ENCODE data around the gene CASK. TPM values are rescaled to one million over a fixed set of nuclear protein-coding genes. Genes with fewer than 3 reads are reported as not detected.

The CASK gene
- total and polyA plus RNA-seq, 2 donors, result 14.9 to 71.2 TPM

GRCh38 chrX:41781500-41781899, 141.9 kb downstream of the CASK start:
- DNase-seq (ENCODE audit: extremely low spot score), result no peak
- no peaks in the 10 kb centered on the region for H3K36me3 ChIP-seq (ENCODE audit: insufficient read depth)
- no peak overlapping the region for H3K4me3 ChIP-seq (ENCODE audit: low read depth, low read length)
- H3K4me1 ChIP-seq (ENCODE audit: insufficient read depth), result no peaks in the 10 kb centered on the region
- 5% methylated on average over 2 of the region's 2 CpGs for WGBS
- H3K27ac ChIP-seq (ENCODE audit: low read depth), result no peak overlapping the region

GRCh38 chrX:41779941-41780340, 143.4 kb downstream of the CASK start:
- no peak for DNase-seq (ENCODE audit: extremely low spot score)
- H3K4me1 ChIP-seq (ENCODE audit: insufficient read depth), result no peaks in the 10 kb centered on the region
- 40% methylated on average over 3 of the region's 3 CpGs for WGBS
- H3K27ac ChIP-seq (ENCODE audit: low read depth), result no peak overlapping the region
- no peaks in the 10 kb centered on the region for H3K36me3 ChIP-seq (ENCODE audit: insufficient read depth)
- H3K4me3 ChIP-seq (ENCODE audit: low read depth, low read length), result no peak overlapping the region

- Histone ChIP-seq H3K4me1 (ENCODE audit: insufficient read depth) (no peaks in the 10 kb centered on the region), H3K4me3 (ENCODE audit: low read depth, low read length) (no peak overlapping the region), H3K36me3 (ENCODE audit: insufficient read depth) (no peaks in the 10 kb centered on the region), H3K27ac (ENCODE audit: low read depth) (no peak overlapping the region)
- no peak for DNase-seq (ENCODE audit: extremely low spot score)
- WGBS, result 23% methylated on average over 1 of the region's 1 CpG
Measured at GRCh38 chrX:41779030-41779564, 144.3 kb downstream of the CASK start.

GRCh38 chrX:41761702-41762101, 161.7 kb downstream of the CASK start:
- DNase-seq (ENCODE audit: extremely low spot score), result no peak
- Histone ChIP-seq H3K36me3 (ENCODE audit: insufficient read depth) (no peaks in the 10 kb centered on the region), H3K27ac (ENCODE audit: low read depth) (no peak overlapping the region), H3K4me1 (ENCODE audit: insufficient read depth) (no peaks in the 10 kb centered on the region), H3K4me3 (ENCODE audit: low read depth, low read length) (no peak overlapping the region)

GRCh38 chrX:41761169-41761568, 162.2 kb downstream of the CASK start:
- Histone ChIP-seq H3K4me1 (ENCODE audit: insufficient read depth) (no peaks in the 10 kb centered on the region), H3K4me3 (ENCODE audit: low read depth, low read length) (no peak overlapping the region)
- DNase-seq (ENCODE audit: extremely low spot score), result no peak

GRCh38 chrX:41759817-41760216, 163.5 kb downstream of the CASK start:
- DNase-seq (ENCODE audit: extremely low spot score), result no peak
- Histone ChIP-seq H3K4me3 (ENCODE audit: low read depth, low read length) (no peak overlapping the region), H3K4me1 (ENCODE audit: insufficient read depth) (no peaks in the 10 kb centered on the region), H3K36me3 (ENCODE audit: insufficient read depth) (no peaks in the 10 kb centered on the region), H3K27ac (ENCODE audit: low read depth) (no peak overlapping the region)
- WGBS, result 65% methylated on average over 3 of the region's 3 CpGs

More at GRCh38 chrX:41761169-41761568, 162.2 kb downstream of the CASK start:
- Histone ChIP-seq H3K36me3 (ENCODE audit: insufficient read depth) (no peaks in the 10 kb centered on the region), H3K27ac (ENCODE audit: low read depth) (no peak overlapping the region)
- 66% methylated on average over 3 of the region's 3 CpGs for whole genome bisulfite sequencing

GRCh38 chrX:41758401-41758800, 165.0 kb downstream of the CASK start:
- 96% methylated on average over 2 of the region's 2 CpGs for WGBS
- Histone ChIP-seq H3K4me1 (ENCODE audit: insufficient read depth) (no peaks in the 10 kb centered on the region), H3K36me3 (ENCODE audit: insufficient read depth) (no peaks in the 10 kb centered on the region), H3K4me3 (ENCODE audit: low read depth, low read length) (no peak overlapping the region), H3K27ac (ENCODE audit: low read depth) (no peak overlapping the region)
- no peak for DNase-seq (ENCODE audit: extremely low spot score)

- DNase-seq (ENCODE audit: extremely low spot score), result no peak
- WGBS, result 92% methylated on average over 3 of the region's 3 CpGs
- Histone ChIP-seq H3K4me1 (ENCODE audit: insufficient read depth) (no peaks in the 10 kb centered on the region), H3K4me3 (ENCODE audit: low read depth, low read length) (no peak overlapping the region), H3K27ac (ENCODE audit: low read depth) (no peak overlapping the region), H3K36me3 (ENCODE audit: insufficient read depth) (no peaks in the 10 kb centered on the region)
Measured at GRCh38 chrX:41750716-41751115, 172.6 kb downstream of the CASK start.

GRCh38 chrX:41739871-41740270, 183.5 kb downstream of the CASK start:
- Histone ChIP-seq H3K4me1 (ENCODE audit: insufficient read depth) (no peaks in the 10 kb centered on the region), H3K4me3 (ENCODE audit: low read depth, low read length) (no peak overlapping the region), H3K36me3 (ENCODE audit: insufficient read depth) (no peaks in the 10 kb centered on the region), H3K27ac (ENCODE audit: low read depth) (no peak overlapping the region)
- 100% methylated on average over 1 of the region's 1 CpG for WGBS
- no peak for DNase-seq (ENCODE audit: extremely low spot score)

GRCh38 chrX:41737065-41737464, 186.3 kb downstream of the CASK start:
- no peak overlapping the region for H3K4me3 ChIP-seq (ENCODE audit: low read depth, low read length)
- H3K4me1 ChIP-seq (ENCODE audit: insufficient read depth), result no peaks in the 10 kb centered on the region
- no peak for DNase-seq (ENCODE audit: extremely low spot score)
- no peaks in the 10 kb centered on the region for H3K36me3 ChIP-seq (ENCODE audit: insufficient read depth)
- no peak overlapping the region for H3K27ac ChIP-seq (ENCODE audit: low read depth)
- WGBS, result 80% methylated on average over 7 of the region's 7 CpGs

GRCh38 chrX:41734530-41734929, 188.8 kb downstream of the CASK start:
- H3K36me3 ChIP-seq (ENCODE audit: insufficient read depth), result no peaks in the 10 kb centered on the region
- no peak overlapping the region for H3K27ac ChIP-seq (ENCODE audit: low read depth)
- H3K4me1 ChIP-seq (ENCODE audit: insufficient read depth), result no peaks in the 10 kb centered on the region
- DNase-seq (ENCODE audit: extremely low spot score), result no peak
- no peak overlapping the region for H3K4me3 ChIP-seq (ENCODE audit: low read depth, low read length)
- WGBS, result 39% methylated on average over 1 of the region's 1 CpG

GRCh38 chrX:41733939-41734338, 189.4 kb downstream of the CASK start:
- WGBS, result 76% methylated on average over 1 of the region's 1 CpG
- H3K27ac ChIP-seq (ENCODE audit: low read depth), result no peak overlapping the region
- no peak for DNase-seq (ENCODE audit: extremely low spot score)
- no peaks in the 10 kb centered on the region for H3K4me1 ChIP-seq (ENCODE audit: insufficient read depth)
- no peaks in the 10 kb centered on the region for H3K36me3 ChIP-seq (ENCODE audit: insufficient read depth)
- no peak overlapping the region for H3K4me3 ChIP-seq (ENCODE audit: low read depth, low read length)

- no peak for DNase-seq (ENCODE audit: extremely low spot score)
- Histone ChIP-seq H3K36me3 (ENCODE audit: insufficient read depth) (no peaks in the 10 kb centered on the region), H3K4me1 (ENCODE audit: insufficient read depth) (no peaks in the 10 kb centered on the region), H3K27ac (ENCODE audit: low read depth) (no peak overlapping the region), H3K4me3 (ENCODE audit: low read depth, low read length) (no peak overlapping the region)
- WGBS, result 90% methylated on average over 2 of the region's 2 CpGs
Measured at GRCh38 chrX:41732260-41732659, 191.1 kb downstream of the CASK start.

GRCh38 chrX:41730081-41730480, 193.3 kb downstream of the CASK start:
- DNase-seq (ENCODE audit: extremely low spot score), result peak; percentile 13
- WGBS, result 32% methylated on average over 2 of the region's 2 CpGs
- Histone ChIP-seq H3K4me3 (ENCODE audit: low read depth, low read length) (no peak overlapping the region), H3K36me3 (ENCODE audit: insufficient read depth) (no peaks in the 10 kb centered on the region), H3K4me1 (ENCODE audit: insufficient read depth) (no peaks in the 10 kb centered on the region), H3K27ac (ENCODE audit: low read depth) (no peak overlapping the region)

- Histone ChIP-seq H3K27ac (ENCODE audit: low read depth) (no peak overlapping the region), H3K36me3 (ENCODE audit: insufficient read depth) (no peaks in the 10 kb centered on the region), H3K4me1 (ENCODE audit: insufficient read depth) (no peaks in the 10 kb centered on the region), H3K4me3 (ENCODE audit: low read depth, low read length) (no peak overlapping the region)
- WGBS, result 90% methylated on average over 3 of the region's 3 CpGs
- DNase-seq (ENCODE audit: extremely low spot score), result no peak
Measured at GRCh38 chrX:41728125-41728524, 195.2 kb downstream of the CASK start.
